DMS114 treated with DMSO at 0.1 percent for 48 hours (cell line): ENCODE results near the gene PLEKHB1.
"Not testable (repeated sequence)": the region's sequence is repeated elsewhere in the genome, so short reads cannot be mapped to it uniquely, and the experiment has no call there.

ENCODE experiments used
- DNase-seq: peaks from one replicate; lab custom pipeline; 2025; ENCODE audit not compliant: unreplicated experiment; lab: John Stamatoyannopoulos, UW

PLEKHB1 gene

GRCh38 chr11:73670808-73671207 lies 24.4 kb downstream of the PLEKHB1 start:
- no peak for DNase-seq

DNA sequence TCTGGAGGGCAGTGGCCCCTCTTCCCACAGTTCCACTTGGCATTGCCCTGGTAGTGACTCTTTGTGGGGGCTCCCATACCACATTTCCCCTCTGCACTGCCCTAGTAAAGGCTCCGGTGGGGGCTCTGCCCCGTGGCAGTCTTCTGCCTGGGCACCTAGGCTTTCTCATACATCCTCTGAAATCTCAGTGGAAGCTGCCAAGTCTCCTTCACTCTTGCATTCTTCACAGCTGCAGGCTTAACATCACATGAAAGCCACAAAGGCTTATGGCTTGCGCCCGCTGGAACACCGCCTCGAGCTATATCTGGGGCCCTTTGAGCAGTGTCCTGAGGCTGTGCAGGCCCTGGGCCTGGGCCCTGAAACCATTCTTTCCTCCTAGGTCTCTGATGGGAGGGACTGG lies 25.3 kb downstream of the PLEKHB1 start:
- DNase-seq = no peak

DNA sequence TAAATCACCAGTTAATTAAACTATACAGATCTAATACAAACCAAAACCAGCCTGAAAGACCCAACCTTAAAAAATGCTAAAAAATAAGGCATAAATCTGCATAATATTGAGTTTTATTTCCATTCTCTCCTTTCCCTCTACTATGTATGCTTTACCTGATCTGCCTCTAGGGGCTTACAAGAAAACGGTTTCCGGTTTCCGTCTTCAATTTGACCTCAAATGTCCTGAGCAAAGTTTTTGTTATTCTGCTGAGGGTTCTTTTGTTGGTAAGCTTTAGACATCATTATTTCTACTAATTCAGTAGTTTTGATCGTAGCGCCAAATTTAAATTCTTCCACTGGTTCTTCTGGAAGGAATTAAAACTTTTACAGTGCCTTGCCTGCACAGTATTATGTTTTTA lies 30.2 kb downstream of the PLEKHB1 start:
- DNase-seq = not testable (repeated sequence)

DNA sequence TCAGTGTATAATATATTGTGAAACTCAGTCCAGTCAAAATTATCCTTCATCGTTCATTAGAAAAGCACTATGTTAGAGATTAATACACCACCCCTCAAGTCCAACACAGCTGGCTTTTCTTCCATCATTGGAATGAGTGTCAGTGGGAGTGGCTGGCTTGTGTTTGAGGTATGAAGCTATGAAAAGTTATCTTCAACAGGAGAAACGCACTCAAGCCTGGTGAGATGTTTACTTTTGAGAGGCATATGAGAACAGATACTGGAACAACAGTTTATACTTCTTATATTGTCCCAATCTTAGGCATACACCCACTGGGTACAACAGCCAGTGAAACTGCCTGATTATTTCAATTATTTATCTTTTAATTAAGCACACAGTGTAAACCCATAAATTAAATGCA lies 34.3 kb downstream of the PLEKHB1 start:
- DNase-seq = no peak

- no peak for DNase-seq
Measured at GRCh38 chr11:73693899-73694525, 47.6 kb downstream of the PLEKHB1 start.

- DNase-seq = no peak
Measured at GRCh38 chr11:73705053-73705452, 58.7 kb downstream of the PLEKHB1 start.

- no peak for DNase-seq
Measured at GRCh38 chr11:73710964-73711363, 64.6 kb downstream of the PLEKHB1 start.
